CD4-positive, alpha-beta memory T cell (primary cell): ENCODE measurements around the gene SLN. TPM values are rescaled to one million over a fixed set of nuclear protein-coding genes. Genes with fewer than 3 reads are reported as not detected.

Source experiments
- CTCF ChIA-PET: fragments of 350-600 bp; sonication (Branson Sonifier 250); formaldehyde crosslinking; loops from one replicate; lab custom pipeline; 2021; ENCODE audit warnings: inconsistent platforms; ENCODE audit not compliant: partially characterized antibody; lab: Charles Lee
- POLR2A ChIA-PET: fragments of 350-600 bp; sonication (Branson Sonifier 250); formaldehyde crosslinking; loops from one replicate; lab custom pipeline; 2021; ENCODE audit not compliant: partially characterized antibody; lab: Charles Lee
- DNase-seq, 5 donors: peaks; one replicate each; pipeline versions ENCODE4 v3.0.0 to v3.0.0-alpha.2; 2020 to 2022; ENCODE audit warnings: mixed read lengths in 1 of 5
- H3K27ac ChIP-seq: one replicate; pipeline ENCODE4 v1.7.0; 2013; ENCODE audit warnings: low read depth, low read length
- H3K27me3 ChIP-seq: 2 replicates; pipeline ENCODE4 v1.7.0; 2013; ENCODE audit warnings: mild to moderate bottlenecking, low read length, moderate library complexity; ENCODE audit not compliant: insufficient read depth
- H3K36me3 ChIP-seq: 2 replicates; pipeline ENCODE4 v1.7.0; 2013; ENCODE audit warnings: mild to moderate bottlenecking, low read length, moderate library complexity; ENCODE audit not compliant: insufficient read depth
- H3K4me1 ChIP-seq: 2 replicates; pipeline ENCODE4 v1.7.0; 2013; ENCODE audit warnings: mild to moderate bottlenecking, low read length, moderate library complexity; ENCODE audit not compliant: insufficient read depth
- H3K4me3 ChIP-seq, 2 donors: one replicate each; pipeline ENCODE4 v1.7.0; 2013; ENCODE audit warnings: low read length in 2 of 2, mild to moderate bottlenecking in 1 of 2
- H3K9me3 ChIP-seq, 2 donors: one replicate each; pipeline ENCODE4 v1.7.0; 2013; ENCODE audit warnings: low read length in 2 of 2, control low read depth in 1 of 2; ENCODE audit not compliant: control insufficient read depth in 1 of 2
- H3K27ac Mint-ChIP-seq, 7 donors: one replicate each; pipeline ENCODE4 v1.8.0; 2020 to 2021; ENCODE audit warnings: mixed read lengths in 7 of 7, mild to moderate bottlenecking in 6 of 7, inconsistent platforms in 3 of 7, moderate library complexity in 3 of 7
- H3K27me3 Mint-ChIP-seq, 2 donors: one replicate each; pipeline ENCODE4 v1.8.0; 2020 to 2021; ENCODE audit warnings: mixed read lengths in 2 of 2
- H3K36me3 Mint-ChIP-seq, 2 donors: one replicate each; pipeline ENCODE4 v1.8.0; 2020 to 2021; ENCODE audit warnings: mixed read lengths in 2 of 2, inconsistent platforms in 1 of 2, mild to moderate bottlenecking in 1 of 2
- H3K4me1 Mint-ChIP-seq, 4 donors: one replicate each; pipeline ENCODE4 v1.8.0; 2020 to 2021; ENCODE audit warnings: mixed read lengths in 4 of 4, mild to moderate bottlenecking in 1 of 4
- H3K4me3 Mint-ChIP-seq, 8 donors: one replicate each; pipeline ENCODE4 v1.8.0; 2020 to 2021; ENCODE audit warnings: mixed read lengths in 8 of 8, mild to moderate bottlenecking in 7 of 8, moderate library complexity in 6 of 8, inconsistent platforms in 3 of 8
- H3K9me3 Mint-ChIP-seq, 8 donors: one replicate each; pipeline ENCODE4 v1.8.0; 2020 to 2021; ENCODE audit warnings: mixed read lengths in 8 of 8, mild to moderate bottlenecking in 5 of 8, inconsistent platforms in 3 of 8, moderate library complexity in 1 of 8
- intact Hi-C: fragments of 100-400 bp; cut with micrococcal nuclease; formaldehyde crosslinking; loops from one replicate; pipeline ENCODE4 v1.15.1; 2023
- polyA plus RNA-seq, 2 donors: library from polyadenylated mRNA; unstranded; fragments of 300-500 nt; fragmentation: Illumina TruSeq; gene quantifications; one replicate each; pipeline ENCODE4 v1.2.3, GENCODE V29; 2021
- total RNA-seq, 2 experiments: library from RNA; stranded (reverse); gene quantifications; one replicate each; pipeline ENCODE4 v1.2.3, GENCODE V29; 2021

Gene SLN
- total and polyA plus RNA-seq, 4 experiments from 2014 or later, result not detected

DNA sequence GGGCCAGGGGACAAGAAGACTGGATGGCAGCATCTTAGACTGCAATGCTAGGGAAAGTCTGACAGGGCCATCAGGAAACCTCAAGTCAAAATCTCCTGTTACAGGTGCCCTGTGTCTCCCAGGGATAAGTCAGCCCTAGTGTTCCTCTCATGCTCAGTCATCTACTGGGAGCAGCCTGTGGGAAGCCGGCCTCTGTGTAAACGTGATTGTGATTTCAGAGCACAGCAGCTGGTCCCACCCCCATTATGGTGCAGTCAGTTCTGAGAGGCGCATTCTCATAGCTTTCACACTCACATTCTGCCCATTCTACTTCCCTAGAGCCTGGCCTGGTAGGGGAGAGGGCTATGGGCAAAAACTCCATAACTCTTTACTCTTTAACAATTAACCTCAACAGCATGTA lies 7.2 kb upstream of the SLN start:
- intact Hi-C loops, result no loop called here
- Mint-ChIP-seq H3K27me3 (peaks cover 3 to 10% of the 10 kb centered on the region in 2 donors), H3K4me3 (no peak overlapping the region), H3K36me3 (no peaks in the 10 kb centered on the region), H3K27ac (no peak overlapping the region), H3K9me3 (peaks cover 0 to 3% (median 0%) of the 10 kb centered on the region in 8 donors), H3K4me1 (no peaks in the 10 kb centered on the region)
- Histone ChIP-seq H3K27me3 (no peaks in the 10 kb centered on the region), H3K27ac (no peak overlapping the region), H3K4me1 (no peaks in the 10 kb centered on the region), H3K36me3 (no peaks in the 10 kb centered on the region), H3K9me3 (no peaks in the 10 kb centered on the region), H3K4me3 (no peak overlapping the region)
- DNase-seq, result no peak
- ChIA-PET CTCF (no interaction called here), POLR2A (interaction anchor here (1.0 kb wide), 1 partner anchor 134 kb away, joined by 3 read pairs; no protein-coding TSS in a partner anchor)

DNA sequence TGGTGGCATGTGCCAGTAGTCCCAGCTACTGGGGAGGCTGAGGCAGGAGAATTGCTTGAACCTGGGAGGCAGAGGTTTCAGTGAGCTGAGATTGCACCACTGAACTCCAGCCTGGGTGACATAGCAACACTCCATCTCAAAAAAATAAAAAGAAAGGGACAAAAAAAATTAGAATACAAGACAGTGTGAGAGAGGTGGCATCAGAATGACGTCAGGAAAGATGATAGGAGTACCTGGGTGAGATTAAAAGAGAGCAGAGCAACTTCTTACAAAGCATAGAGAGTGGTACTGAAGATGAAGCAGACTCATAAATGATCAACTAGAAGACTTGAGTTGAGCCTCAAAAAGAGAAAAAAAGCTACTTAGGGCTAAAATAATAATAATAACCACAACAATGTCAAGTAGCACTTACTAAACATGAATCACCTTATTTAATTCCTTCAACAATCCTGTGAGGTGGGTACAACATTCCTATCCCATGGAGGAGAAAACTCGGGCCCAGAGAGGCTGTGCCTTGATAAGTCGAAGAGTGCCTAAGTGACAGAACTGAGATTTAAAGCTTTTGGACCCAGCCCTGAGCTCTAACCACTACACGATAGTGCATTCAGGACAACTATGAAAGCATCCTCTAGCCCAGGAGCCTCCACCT lies 5.2 kb upstream of the SLN start:
- no peaks in the 10 kb centered on the region for H3K36me3 ChIP-seq
- H3K9me3 ChIP-seq, result no peaks in the 10 kb centered on the region
- peaks cover 3 to 10% of the 10 kb centered on the region in 2 donors for H3K27me3 Mint-ChIP-seq
- no peaks in the 10 kb centered on the region for H3K4me1 ChIP-seq
- H3K27ac ChIP-seq, result no peak overlapping the region
- H3K4me3 ChIP-seq, result no peak overlapping the region
- H3K36me3 Mint-ChIP-seq, result no peaks in the 10 kb centered on the region
- CTCF ChIA-PET, result no interaction called here
- H3K9me3 Mint-ChIP-seq, result peaks cover 0 to 3% (median 0%) of the 10 kb centered on the region in 8 donors
- intact Hi-C loops, result no loop called here
- H3K27ac Mint-ChIP-seq, result no peak overlapping the region
- no peak for DNase-seq
- no peaks in the 10 kb centered on the region for H3K4me1 Mint-ChIP-seq
- no peak overlapping the region for H3K4me3 Mint-ChIP-seq
- H3K27me3 ChIP-seq, result no peaks in the 10 kb centered on the region
- POLR2A ChIA-PET, result no interaction called here

DNA sequence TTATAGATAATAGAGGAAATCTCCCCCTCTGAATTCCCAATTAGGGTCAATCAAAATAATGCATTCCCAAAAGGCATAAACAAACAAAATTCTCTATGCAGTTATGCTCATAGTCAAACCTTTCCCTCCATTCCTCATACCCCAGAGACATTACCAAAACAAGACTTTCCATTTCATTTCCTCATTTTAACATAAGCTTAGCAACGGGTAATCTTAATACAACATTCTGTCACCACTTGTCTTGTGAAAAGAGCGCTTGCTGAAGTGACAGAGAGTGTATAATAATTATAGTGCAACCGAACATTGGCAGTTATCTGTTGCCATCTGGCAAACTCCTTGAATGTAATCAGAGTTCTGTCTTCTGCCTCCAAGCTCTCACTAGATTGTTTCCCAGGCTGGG lies 1.2 kb upstream of the SLN start:
- CTCF ChIA-PET, result no interaction called here
- no peaks in the 10 kb centered on the region for H3K36me3 Mint-ChIP-seq

DNA sequence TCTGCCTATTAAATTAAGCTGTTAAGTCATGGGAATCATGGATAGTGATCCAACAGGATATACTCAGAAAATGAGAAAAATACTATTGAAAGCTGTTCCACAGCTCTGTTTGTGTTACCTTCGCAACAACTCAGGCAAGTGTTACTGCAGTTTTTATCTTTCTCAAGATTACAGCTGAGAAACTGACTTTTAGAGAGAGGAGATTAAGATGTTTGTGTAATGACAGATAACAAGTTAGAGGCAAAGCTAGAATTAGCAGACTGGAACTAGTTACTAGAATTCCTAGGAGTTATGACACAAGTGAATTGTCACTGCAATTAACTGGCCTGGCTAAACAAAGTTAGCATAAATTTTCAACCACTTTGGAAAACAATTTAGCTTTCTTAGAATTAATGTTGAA lies 1.6 kb downstream of the SLN start:
- Histone ChIP-seq H3K36me3 (no peaks in the 10 kb centered on the region), H3K4me1 (no peaks in the 10 kb centered on the region), H3K4me3 (no peak overlapping the region), H3K27me3 (no peaks in the 10 kb centered on the region), H3K27ac (no peak overlapping the region), H3K9me3 (no peaks in the 10 kb centered on the region)
- Mint-ChIP-seq H3K27me3 (peaks cover 11 to 18% of the 10 kb centered on the region in 2 donors), H3K4me3 (no peak overlapping the region), H3K9me3 (peaks cover 0 to 3% (median 0%) of the 10 kb centered on the region in 8 donors), H3K4me1 (no peaks in the 10 kb centered on the region), H3K36me3 (no peaks in the 10 kb centered on the region), H3K27ac (no peak overlapping the region)
- POLR2A ChIA-PET, result no interaction called here
- no peak for DNase-seq
- intact Hi-C loops, result no loop called here
- CTCF ChIA-PET, result no interaction called here

More for the DNA sequence above, 1.2 kb upstream of the SLN start:
- intact Hi-C loops, result no loop called here
- H3K4me1 ChIP-seq, result no peaks in the 10 kb centered on the region
- H3K27me3 Mint-ChIP-seq, result peaks cover 12 to 18% of the 10 kb centered on the region in 2 donors
- H3K9me3 ChIP-seq, result no peaks in the 10 kb centered on the region
- peaks cover 0 to 3% (median 0%) of the 10 kb centered on the region in 8 donors for H3K9me3 Mint-ChIP-seq
- no peak overlapping the region for H3K4me3 Mint-ChIP-seq
- DNase-seq, result no peak
- POLR2A ChIA-PET, result no interaction called here
- H3K4me3 ChIP-seq, result no peak overlapping the region
- no peaks in the 10 kb centered on the region for H3K27me3 ChIP-seq
- H3K36me3 ChIP-seq, result no peaks in the 10 kb centered on the region
- no peaks in the 10 kb centered on the region for H3K4me1 Mint-ChIP-seq
- no peak overlapping the region for H3K27ac ChIP-seq
- no peak overlapping the region for H3K27ac Mint-ChIP-seq

DNA sequence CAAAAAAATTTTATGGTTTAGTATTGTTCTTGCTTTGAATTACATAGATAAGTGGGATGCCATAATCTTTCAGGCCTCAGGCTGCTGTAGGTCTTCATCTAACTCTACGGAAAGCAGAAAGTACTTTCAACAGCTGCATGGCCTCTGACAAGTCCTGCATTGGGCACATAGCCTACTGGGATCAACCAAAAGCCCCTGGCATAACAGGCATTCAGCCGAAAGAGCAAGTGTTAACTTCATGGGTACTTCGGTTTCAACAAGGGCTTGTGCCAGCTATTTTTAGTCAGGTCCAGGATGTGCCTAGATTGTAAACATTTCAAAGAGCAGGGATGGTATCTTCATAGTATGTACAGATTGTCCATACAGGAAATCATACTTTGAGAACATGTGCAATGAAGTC lies 3.1 kb downstream of the SLN start:
- intact Hi-C loops, result no loop called here
- ChIA-PET CTCF (no interaction called here), POLR2A (no interaction called here)
- Histone ChIP-seq H3K27me3 (no peaks in the 10 kb centered on the region), H3K4me3 (no peak overlapping the region), H3K27ac (no peak overlapping the region), H3K36me3 (no peaks in the 10 kb centered on the region), H3K9me3 (no peaks in the 10 kb centered on the region), H3K4me1 (no peaks in the 10 kb centered on the region)
- Mint-ChIP-seq H3K9me3 (no peaks in the 10 kb centered on the region), H3K27ac (no peak overlapping the region), H3K4me1 (no peaks in the 10 kb centered on the region), H3K4me3 (no peak overlapping the region), H3K36me3 (no peaks in the 10 kb centered on the region), H3K27me3 (peaks cover 13 to 15% of the 10 kb centered on the region in 2 donors)
- no peak for DNase-seq

DNA sequence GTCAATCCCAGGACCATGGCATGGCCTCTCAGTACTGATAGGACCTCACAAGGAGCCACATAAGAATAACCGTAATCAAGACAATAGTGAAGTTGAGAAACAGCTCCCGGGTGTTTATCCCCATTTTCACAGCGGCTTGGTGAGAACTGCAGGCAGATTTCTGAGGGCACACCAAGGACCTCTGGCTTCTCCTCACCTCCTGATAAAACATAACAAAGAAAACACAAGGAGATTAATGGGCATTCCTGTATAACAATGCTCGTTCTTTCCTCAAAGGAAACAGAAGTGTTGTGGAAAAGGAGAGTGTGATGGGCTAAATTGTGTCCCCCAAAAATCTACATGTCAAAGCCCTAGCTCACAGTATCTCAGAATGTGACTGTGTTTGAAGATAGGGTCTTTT lies 4.0 kb downstream of the SLN start:
- Mint-ChIP-seq H3K27ac (no peak overlapping the region), H3K27me3 (peaks cover 19 to 21% of the 10 kb centered on the region in 2 donors), H3K4me3 (no peak overlapping the region), H3K9me3 (no peaks in the 10 kb centered on the region), H3K4me1 (no peaks in the 10 kb centered on the region), H3K36me3 (no peaks in the 10 kb centered on the region)
- Histone ChIP-seq H3K36me3 (no peaks in the 10 kb centered on the region), H3K9me3 (no peaks in the 10 kb centered on the region), H3K4me3 (no peak overlapping the region), H3K27me3 (no peaks in the 10 kb centered on the region), H3K27ac (no peak overlapping the region), H3K4me1 (no peaks in the 10 kb centered on the region)
- intact Hi-C loops, result no loop called here
- POLR2A ChIA-PET, result no interaction called here
- CTCF ChIA-PET, result no interaction called here
- no peak for DNase-seq

DNA sequence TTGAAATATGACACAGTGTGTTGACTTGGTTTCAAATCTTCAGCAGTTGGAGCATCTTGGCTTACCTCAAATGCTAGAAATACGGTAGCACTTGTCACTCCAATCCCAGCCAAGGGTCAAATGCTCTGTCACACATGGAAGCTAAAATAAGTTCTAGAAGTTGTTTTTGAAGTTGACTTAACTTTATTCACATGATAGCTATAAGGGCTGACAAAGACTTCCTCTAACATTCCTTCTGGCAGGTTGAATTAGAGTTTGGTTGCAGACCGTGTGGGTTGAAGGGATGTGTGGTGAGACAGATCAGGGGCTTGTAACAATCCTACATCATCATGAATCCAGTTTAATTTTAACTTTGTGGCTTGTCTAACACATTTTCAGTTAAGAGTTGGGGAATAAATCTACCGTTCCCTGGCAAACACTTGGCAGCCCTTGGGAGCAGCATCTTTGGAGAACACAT lies 4.6 kb downstream of the SLN start:
- H3K36me3 ChIP-seq, result no peaks in the 10 kb centered on the region
- no peaks in the 10 kb centered on the region for H3K4me1 Mint-ChIP-seq
- POLR2A ChIA-PET, result no interaction called here
- no peak for DNase-seq
- no peaks in the 10 kb centered on the region for H3K9me3 ChIP-seq
- H3K4me3 Mint-ChIP-seq, result no peak overlapping the region
- intact Hi-C loops, result no loop called here
- H3K4me3 ChIP-seq, result no peak overlapping the region
- H3K9me3 Mint-ChIP-seq, result no peaks in the 10 kb centered on the region
- peaks cover 19 to 21% of the 10 kb centered on the region in 2 donors for H3K27me3 Mint-ChIP-seq
- H3K27ac Mint-ChIP-seq, result no peak overlapping the region
- H3K27ac ChIP-seq, result no peak overlapping the region
- H3K4me1 ChIP-seq, result no peaks in the 10 kb centered on the region
- no peaks in the 10 kb centered on the region for H3K27me3 ChIP-seq
- CTCF ChIA-PET, result no interaction called here
- H3K36me3 Mint-ChIP-seq, result no peaks in the 10 kb centered on the region
